G401 (cell line): ENCODE data around the gene BMP10. TPM values are rescaled to one million over a fixed set of nuclear protein-coding genes. Genes with fewer than 3 reads are reported as not detected.

Experiments used
- DNase-seq: peaks from one replicate; pipeline ENCODE4 v3.0.0-alpha.2; 2015; ENCODE audit warnings: low spot score
- in situ Hi-C: cut with HindIII; loops from 2 replicates; pipeline ENCODE4 v1.10.0; 2016; ENCODE audit warnings: low sequenced_read_pairs, mixed read lengths
- total RNA-seq: library from RNA; depleted of rRNA; stranded (reverse); fragments of >200 nt; shearing (Covaris generic); gene quantifications from 2 replicates; pipeline ENCODE4 v1.2.3, GENCODE V29; 2014

Gene BMP10
- total RNA-seq, 1 experiment from 2014 or later = not detected

DNA sequence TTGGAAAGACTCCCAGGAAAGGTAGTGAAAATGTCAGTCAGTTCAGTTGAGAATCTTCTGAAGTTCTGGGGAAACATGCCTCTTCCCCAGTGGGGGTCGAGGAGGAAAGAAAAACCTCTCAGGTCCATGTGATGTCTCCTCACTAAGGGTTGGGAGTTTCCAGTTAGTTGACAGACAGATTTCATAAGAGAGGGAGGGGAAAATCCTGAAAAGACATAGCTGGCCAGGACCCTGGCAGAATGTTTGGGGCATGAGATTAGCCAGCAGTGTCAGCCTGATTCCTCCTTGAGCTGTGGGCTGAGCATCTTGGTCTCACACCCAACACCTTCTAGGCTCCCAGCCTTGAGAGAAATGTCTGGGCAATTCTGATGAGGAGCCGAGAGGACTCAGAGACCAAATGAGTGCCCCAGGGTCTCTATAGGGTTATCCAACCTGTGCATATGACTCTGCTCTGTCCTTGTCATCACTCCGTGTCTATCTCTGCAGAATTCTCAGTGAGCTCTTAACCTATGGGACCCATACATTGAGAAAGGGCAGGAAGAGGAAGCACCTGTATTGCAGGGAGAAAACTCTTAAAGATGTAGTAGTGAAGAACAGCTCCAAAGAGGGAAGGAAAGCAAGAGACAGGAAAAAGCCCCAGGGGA lies 13.9 kb downstream of the BMP10 start:
- no peak for DNase-seq
- in situ Hi-C loops = no loop called here

DNA sequence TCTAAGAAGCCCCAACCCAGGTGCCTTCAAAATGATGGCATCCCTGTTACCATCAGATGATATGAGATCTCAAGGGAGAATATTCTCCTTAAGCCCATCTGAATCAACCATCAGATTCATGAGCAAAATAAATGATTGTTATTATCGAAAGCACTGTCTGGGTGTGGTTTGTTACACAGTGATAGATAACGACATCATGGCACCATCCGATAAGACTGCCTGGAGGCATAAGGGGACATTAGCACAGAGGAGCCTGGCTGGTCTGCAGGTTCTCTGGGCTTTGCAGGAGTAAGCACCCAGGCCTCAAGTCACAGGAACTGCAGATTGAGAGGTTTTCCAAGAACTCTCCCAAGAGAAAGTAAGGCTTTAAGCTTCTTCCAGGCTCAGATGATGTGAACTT lies 15.6 kb downstream of the BMP10 start:
- in situ Hi-C loops = no loop called here
- DNase-seq = no peak

DNA sequence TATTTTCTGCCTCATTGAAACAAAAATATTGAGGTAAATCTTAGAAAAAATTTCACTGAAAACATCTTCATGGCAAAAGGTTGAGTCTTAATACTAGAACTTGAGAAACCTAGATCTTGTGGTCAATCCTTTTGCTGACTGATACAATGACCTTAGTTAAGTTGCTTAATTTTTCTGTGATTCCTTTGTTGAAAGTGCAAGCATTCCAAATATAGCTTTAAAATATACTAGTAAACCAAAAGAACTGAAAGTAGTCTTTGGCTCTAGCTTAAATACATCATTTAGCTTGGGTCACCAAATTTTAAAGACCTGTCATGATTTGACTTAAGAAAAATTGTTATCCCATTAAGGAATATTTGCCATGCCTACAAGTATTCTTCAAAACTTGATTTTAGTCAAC lies 16.7 kb downstream of the BMP10 start:
- in situ Hi-C loops = no loop called here
- DNase-seq = no peak

DNA sequence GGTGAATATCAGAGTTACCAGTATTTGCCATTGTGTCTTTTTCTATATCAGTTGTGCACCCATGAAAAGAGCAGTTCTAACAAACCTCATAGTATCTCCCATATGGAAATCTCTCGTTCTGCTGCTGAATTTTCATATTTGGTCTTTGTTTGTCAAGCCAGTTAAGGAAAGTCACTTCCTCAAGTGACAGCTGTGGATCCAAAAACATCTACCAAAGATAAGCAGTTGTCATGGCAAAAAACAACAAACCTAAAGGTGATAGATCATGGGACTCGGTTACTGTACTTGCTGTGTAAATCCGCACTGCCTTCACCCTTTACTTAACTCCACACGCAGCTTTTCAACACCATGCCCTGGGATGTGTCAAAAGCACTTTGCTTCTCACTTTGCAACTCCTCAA lies 17.3 kb downstream of the BMP10 start:
- no peak for DNase-seq
- in situ Hi-C loops = no loop called here

DNA sequence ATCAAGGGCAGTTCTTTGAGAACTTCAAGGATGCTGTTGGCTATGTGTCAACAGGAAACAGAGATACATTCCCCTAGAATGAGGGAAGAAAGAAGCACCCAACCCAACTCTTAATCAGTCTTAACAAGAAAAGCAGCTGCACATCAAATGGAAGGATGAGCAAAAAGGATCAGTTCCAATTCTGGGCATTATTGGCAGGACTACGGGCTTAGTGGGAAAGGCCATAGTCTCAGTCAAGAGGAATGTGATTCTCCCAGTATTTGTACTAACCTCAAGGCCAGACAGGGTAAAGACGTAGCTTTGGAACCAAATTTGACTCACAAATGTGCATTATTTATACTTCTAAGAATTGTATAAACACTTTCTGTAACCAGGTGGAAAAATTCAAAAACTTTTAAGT lies 18.2 kb downstream of the BMP10 start:
- in situ Hi-C loops = no loop called here
- DNase-seq = no peak

DNA sequence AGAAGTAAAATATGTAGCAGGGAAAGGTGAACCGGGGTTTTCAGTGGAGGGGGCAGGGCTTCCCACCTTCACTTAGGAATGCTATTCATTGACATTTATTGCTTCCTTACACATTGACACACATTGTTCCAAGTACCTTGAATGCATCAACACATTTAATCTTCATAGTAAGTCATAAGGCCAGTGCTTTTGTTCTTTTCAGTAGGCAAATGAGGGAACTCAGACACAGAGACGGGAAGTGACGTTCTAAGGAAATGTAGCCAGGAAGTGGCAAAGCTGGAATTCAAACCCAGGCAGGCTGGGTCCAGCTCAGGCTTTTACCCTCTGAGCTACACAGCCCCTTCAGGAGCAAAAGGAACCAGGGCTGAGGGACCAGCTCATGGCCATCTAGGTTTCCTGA lies 20.7 kb downstream of the BMP10 start:
- no peak for DNase-seq
- in situ Hi-C loops = no loop called here

DNA sequence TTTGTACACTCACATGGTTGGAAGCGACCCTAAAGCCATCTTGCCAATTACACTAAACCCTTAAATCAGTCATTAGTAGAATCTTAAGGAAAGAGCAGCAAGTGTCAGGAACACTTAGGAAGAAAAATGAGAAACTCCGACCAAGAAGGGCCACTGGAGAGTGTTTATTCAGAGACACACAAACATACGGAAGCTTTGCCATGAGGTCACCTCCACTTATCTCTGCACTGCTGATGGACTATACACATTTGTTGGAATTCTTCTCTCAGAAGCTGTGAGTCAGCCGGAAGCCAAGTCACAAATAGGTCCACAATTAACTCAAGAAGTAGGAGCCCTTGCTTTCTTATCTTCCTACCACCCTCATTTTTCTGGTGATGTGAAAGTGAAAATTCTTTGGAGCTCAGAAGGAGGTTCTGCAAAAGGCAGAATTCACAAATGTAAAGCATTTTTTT lies 21.6 kb downstream of the BMP10 start:
- no peak for DNase-seq

DNA sequence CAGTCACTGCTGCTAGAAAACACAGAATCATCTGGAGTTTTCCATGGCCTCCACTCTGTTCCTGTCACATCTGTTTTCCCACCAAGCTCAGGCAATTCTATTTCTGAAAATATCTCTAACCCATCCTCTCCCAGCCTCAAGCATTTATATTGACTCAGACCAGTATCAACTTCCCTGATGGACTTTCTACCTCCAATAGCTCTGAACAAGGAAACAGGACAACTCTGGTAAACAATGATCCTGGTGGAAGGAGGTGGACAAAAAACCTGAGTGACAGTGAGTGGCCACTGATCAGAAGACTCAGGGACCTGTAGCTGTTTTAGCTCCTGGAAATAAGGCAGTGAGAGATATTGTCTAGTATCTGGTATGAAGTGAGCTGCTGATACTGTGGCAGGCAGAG lies 23.4 kb downstream of the BMP10 start:
- in situ Hi-C loops = no loop called here
- no peak for DNase-seq

More for the DNA sequence above, 21.6 kb downstream of the BMP10 start:
- in situ Hi-C loops = no loop called here

DNA sequence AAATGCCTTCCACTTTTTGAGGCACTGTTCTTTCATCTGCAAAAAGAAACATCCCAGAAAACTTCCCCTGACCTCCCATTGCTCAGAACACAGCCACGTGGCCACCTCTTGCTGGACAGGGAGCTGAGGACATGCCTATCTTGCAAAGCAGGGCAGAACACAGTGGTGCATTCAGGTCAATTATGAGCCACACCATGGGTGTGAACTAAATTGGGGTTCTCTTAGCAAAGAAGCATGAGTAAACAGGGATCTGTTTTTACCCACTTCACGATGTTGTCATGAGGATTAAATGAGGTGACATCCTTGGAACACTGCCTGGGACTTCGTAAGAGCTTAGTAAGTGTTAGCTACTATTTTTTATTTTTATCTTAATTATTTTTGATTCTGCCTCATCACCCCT lies 25.1 kb downstream of the BMP10 start:
- in situ Hi-C loops = no loop called here
- no peak for DNase-seq

DNA sequence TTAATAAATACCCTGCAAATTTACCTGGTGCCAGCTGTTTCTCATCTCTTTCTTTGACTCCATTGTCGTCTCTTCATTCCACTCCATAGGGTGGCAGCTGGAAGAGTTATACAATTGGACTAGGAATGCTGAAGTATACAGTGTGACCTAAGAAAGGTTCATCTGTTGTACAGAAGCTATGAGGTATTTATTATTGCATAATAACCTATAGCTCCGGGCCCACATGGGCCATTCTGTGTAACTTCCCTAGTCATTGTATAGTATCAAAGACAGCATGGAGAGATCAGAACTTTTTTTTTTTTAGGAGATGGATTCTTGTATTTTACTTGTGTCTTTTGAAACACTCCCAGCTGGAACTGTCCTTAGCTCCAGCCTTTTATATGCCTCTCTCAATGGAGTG lies 26.2 kb downstream of the BMP10 start:
- in situ Hi-C loops = no loop called here
- DNase-seq = no peak

DNA sequence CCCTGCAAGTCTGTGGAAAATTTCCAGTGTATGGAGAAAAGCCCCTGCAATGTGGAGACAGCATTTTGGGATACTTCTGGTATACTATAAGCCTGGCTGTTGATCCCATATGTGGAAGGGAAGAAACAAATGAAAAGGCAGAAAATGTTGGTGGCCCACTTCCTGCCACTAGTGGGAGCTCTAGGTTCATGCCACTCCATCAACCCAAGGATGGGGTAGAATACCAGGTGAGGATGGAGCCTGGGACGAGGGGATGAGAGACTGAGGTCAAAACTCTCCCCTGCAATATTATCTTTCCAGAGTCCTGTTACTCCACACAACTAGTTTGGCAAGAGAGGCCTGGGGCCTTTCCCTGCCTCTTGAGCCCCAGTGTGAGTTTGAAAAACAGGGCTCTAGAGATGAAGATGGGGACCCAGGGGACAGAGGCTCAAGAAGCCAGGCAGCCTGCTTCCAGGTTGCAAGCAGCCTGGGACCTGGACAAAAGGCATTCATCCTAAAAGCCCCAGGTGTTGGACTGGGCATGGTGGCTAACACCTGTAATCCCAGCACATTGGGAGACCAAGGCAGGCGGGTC lies 31.9 kb downstream of the BMP10 start:
- in situ Hi-C loops = no loop called here
- no peak for DNase-seq

DNA sequence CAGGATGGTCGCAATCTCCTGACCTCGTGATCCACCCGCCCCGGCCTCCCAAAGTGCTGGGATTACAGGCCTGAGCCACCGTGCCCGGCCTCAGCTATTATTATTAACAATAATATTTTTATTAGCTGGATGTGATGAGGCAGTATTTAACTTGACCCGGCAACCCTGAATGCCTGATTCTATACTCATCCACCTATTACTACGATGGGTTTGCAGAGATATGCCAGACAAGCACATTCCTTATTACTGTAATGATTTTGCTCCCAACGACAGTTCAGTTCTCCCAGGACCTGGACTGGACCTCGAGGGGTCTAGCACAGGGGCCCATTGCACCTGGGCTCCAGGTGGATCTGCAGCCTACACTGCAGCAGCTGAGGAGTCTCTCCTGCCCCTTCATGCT lies 32.6 kb downstream of the BMP10 start:
- no peak for DNase-seq
- in situ Hi-C loops = no loop called here

DNA sequence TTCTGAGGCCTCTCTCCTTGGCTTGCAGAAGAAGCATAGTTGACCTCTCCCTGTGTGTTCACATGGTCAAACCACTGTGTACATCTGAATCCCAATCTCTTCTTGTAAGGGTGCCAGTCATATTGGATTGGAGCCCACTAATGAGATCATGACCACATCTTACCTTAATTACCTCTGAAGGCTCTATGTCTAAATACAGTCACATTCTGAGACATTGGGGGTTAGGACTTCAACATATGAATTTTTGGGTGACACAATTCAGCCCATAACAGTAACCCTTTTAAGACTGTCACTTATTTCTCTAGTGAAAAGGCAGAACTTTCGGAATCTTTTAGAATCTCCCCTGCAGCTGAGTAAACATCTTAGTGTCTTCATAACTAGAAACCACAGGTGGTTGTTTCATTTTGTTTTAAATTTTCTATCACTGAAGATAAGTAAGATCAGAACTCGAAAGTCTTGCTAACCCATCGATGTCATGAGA lies 33.3 kb downstream of the BMP10 start:
- in situ Hi-C loops = no loop called here
- DNase-seq = no peak

DNA sequence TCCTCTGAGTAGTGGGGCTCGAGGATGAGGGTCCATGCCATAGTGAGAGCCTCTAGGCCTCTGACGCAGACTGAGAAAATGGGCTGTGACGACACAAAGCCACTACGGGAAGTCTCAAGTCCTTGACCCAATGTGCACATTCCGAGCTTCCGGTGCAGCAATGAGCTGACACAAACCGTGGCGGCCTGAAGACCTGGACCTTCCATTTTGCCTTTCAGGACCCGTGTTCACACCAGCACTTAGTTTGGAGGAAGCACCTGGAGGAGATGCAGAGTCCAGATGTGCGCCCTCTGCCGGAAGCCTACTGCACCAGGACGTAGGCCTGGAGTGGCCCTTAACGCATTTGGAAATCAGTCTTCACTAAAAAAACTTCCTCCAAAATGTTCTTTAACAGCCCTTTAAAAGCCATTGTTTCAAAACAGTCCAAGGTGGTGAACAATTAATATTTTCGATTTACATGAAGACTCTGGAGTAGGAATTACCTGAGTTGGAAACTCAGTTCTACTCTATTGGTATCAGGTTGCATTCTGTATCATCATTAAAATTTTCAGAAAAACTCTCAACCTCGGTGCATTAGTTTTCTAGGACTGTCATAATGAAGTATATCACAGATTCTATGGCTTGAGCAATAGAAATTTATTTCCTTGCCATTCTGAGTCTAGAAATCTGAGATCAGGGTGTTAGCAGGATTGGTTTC lies 33.9 kb downstream of the BMP10 start:
- in situ Hi-C loops = no loop called here

DNA sequence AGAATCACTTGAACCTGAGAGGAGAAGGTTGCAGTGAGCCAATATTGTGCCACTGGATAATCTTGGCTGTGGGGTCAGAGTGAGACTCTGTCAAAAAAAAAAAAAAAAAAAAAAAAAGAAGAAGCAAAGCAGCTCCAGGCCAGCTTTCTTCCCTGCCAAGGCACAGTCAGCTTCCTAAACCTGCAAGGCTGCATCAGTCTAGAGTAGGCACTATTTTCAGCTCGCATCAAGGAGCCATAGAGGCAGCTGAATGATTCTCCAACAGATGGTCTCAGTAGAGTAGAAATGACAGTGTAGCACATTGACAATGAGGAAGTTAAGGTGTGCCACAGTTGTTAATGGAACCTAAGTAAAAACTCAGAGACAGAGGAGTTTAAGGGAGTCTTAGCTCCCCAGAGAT lies 35.6 kb downstream of the BMP10 start:
- in situ Hi-C loops = no loop called here
- no peak for DNase-seq

More for the DNA sequence above, 33.9 kb downstream of the BMP10 start:
- no peak for DNase-seq

DNA sequence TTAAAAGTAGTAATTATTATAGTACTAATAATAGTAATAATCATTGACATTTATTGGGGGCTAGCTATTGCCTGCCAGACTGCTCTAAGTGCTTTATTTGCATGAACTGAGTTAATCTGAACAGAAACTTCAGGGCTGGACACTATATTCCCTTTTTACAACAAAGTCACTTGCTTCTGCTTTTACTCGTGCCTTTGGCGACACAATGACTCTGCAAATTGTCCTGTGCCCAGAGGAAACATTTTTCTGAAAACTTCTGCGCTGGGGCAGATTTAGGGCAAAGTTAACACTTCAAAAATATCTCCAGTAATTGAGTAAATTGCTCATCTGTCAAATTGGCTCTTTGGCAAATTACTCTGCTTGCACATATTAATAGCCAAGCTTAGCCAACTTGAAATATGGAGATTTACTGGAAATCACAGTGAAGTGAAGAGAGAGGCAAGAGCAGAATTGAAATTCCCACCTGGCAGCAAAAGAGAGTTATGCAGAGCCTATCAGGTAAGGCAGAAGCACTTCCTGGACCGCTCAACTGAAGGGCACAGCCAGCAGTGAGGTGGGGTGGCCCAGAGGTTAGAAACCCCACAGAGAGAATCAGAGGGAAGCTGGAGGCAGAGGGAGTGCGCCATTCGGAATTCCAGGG lies 36.3 kb downstream of the BMP10 start:
- in situ Hi-C loops = no loop called here
- no peak for DNase-seq

DNA sequence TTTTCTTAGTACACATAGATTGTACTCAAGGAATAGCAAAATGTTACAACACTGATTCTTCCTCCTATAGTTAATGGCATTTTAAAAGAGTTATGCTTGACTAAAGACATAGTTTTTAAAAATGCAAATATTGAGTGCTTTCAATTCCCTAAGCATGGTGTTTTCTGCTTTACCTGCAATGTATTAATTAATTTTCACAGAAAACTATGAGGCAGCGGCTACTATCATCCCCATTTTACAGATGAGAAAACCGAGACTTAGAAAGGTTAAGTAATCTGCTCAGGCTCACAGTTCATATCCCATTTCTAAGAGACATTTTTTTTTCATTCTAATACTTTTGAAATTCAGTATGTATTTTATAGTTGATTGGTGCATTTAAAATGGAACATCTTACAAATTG lies 38.0 kb downstream of the BMP10 start:
- in situ Hi-C loops = no loop called here
- no peak for DNase-seq

DNA sequence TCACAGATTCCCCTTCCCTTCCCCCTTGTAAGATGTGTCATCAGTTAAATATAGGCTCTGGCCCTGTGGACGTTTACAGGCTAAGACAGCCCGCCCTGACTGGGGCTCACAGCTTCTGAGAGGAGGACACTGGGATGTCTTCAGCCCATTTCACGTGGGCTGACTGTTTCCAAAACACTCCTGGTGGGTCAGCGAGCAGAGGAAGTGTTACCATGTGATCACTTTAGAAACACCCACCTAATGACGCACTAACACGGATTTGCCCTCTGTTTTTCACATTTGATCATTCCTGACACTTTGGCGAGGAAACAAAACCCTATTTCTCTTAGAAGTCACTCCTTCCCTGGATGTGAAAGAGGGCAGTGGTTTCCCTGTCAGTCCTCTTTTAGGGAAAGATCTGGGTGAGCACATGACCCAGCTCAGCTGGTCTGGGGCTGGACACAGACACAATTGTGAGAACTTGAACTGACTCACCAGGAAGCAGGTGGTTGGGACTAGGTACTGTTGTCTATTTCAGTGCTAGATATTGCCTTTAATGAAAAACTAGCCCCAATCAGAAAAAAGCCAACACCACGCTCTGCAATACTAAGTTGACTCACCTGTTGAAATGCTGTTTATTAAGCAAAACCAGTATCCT lies 38.8 kb downstream of the BMP10 start:
- no peak for DNase-seq
- in situ Hi-C loops = no loop called here

DNA sequence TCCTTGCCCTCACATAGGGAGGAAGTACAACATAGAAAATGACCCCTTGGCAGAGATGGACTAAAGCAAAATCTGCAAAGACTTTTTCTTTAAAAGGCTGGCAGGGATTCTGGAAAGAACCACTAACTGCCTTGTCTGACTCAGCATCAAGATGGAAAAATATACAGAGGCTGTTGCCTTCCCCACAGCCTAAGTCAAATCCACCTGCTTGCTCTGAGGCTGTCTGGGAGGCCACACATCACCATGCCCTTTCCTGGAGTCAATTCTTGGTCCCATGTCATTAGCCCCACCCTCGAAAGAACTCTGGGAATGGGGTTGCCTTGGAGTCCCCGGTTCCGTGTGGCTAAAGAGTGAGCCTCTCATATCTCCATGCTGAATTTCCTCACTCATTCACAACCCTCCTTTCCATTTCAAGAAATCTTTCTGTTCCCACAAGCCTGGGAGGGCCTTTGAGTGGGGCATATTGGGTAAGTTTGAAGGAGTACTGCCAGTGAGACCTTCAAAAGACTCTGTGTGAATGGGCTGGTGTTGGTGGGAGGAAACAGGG lies 39.4 kb downstream of the BMP10 start:
- in situ Hi-C loops = no loop called here
- DNase-seq = no peak
